Sigmoid colon (tissue), 7 donors: ENCODE results near the gene EHMT1. TPM values are rescaled to one million over a fixed set of nuclear protein-coding genes. Genes with fewer than 3 reads are reported as not detected.

ENCODE experiments used
- DNase-seq: peaks from one replicate; pipeline ENCODE4 v3.0.0-alpha.2; 2019
- H3K27ac ChIP-seq, 4 donors: fragments of 200-600 bp; sonication (generic); one replicate each; pipeline ENCODE4 v1.5.1; 2016 to 2019; ENCODE audit warnings: mild to moderate bottlenecking in 1 of 4
- H3K27me3 ChIP-seq, 3 donors: fragments of 200-600 bp; sonication (generic); one replicate each; pipeline ENCODE4 v1.5.1; 2019; ENCODE audit warnings: mild to moderate bottlenecking in 1 of 3
- H3K36me3 ChIP-seq, 4 donors: fragments of 200-600 bp; sonication (generic); one replicate each; pipeline ENCODE4 v1.5.1; 2016 to 2019
- H3K4me1 ChIP-seq, 4 donors: fragments of 200-600 bp; sonication (generic); one replicate each; pipeline ENCODE4 v1.5.1; 2017 to 2019
- H3K4me3 ChIP-seq, 4 donors: fragments of 200-600 bp; sonication (generic); one replicate each; pipeline ENCODE4 v1.5.1; 2017 to 2019; ENCODE audit warnings: mild to moderate bottlenecking in 2 of 4, moderate library complexity in 1 of 4
- H3K9me3 ChIP-seq, 4 donors: fragments of 200-600 bp in 3 of 4; sonication (generic) in 3 of 4; one replicate each; pipeline versions ENCODE4 v1.5.1 to v1.6.1; 2013 to 2019
- CTCF ChIP-seq, 4 experiments: fragments of 450-650 bp in 3 of 4; fragments of 200-600 bp in 1 of 4; IDR thresholded peaks; one replicate each; pipeline ENCODE4 v1.5.1; 2016 to 2019; ENCODE audit warnings: antibody characterized with exemption in 4 of 4, mild to moderate bottlenecking in 3 of 4, moderate library complexity in 2 of 4
- EP300 ChIP-seq, 4 donors: sonication (generic); formaldehyde crosslinking; IDR thresholded peaks; one replicate each; pipeline ENCODE4 v1.6.1; 2017; ENCODE audit warnings: antibody characterized with exemption in 4 of 4
- POLR2A ChIP-seq, 2 donors: fragments of 450-650 bp; IDR thresholded peaks; one replicate each; pipeline ENCODE4 v1.6.1; 2016; ENCODE audit warnings: antibody characterized with exemption in 2 of 2, mild to moderate bottlenecking in 2 of 2, moderate library complexity in 2 of 2
- POLR2AphosphoS5 ChIP-seq, 4 donors: sonication (generic); formaldehyde crosslinking; IDR thresholded peaks; one replicate each; pipeline ENCODE4 v1.6.1; 2017; ENCODE audit warnings: antibody characterized with exemption in 4 of 4
- WGBS, 2 donors: extraction: QIAGEN DNeasy Blood & Tissue Kit; methylation state at CpG; one replicate each; pipeline ENCODE4 v1.1.7; 2013; 5-methylcytosine and 5-hydroxymethylcytosine counted together
- intact Hi-C: fragments of 100-400 bp; cut with DNase I; formaldehyde crosslinking; loops from one replicate; pipeline ENCODE4 v1.15.1; 2023
- polyA plus RNA-seq, 3 donors: library from polyadenylated mRNA; stranded (reverse); fragments of 200-250 nt; gene quantifications; one replicate each; pipeline ENCODE4 v1.2.3, GENCODE V29; 2013
- total RNA-seq, 4 donors: library from RNA; depleted of rRNA; stranded (reverse); fragments of >200 nt; gene quantifications; one replicate each; pipeline ENCODE4 v1.1.0, GENCODE V29; 2016
- donor health status: healthy with polysubstance abuse.
- donor health status: Bipolar disorder and iron deficiency.
- donor health status: healthy.

The EHMT1 gene
- 10 to 100 TPM; 60.4 to 91.4 (median 70.7) TPM for total RNA-seq
- polyA plus RNA-seq, result 10 to 100 TPM; 19.2 to 54.9 (median 28.2) TPM

- TF ChIP-seq POLR2A (IDR thresholded peaks at IDR 0.05) (peak in 1 of 2 donors; percentile 50), POLR2AphosphoS5 (IDR thresholded peaks at IDR 0.05) (peak in 3 of 4 donors; percentile 30 to 82 (median 80)), CTCF (IDR thresholded peaks at IDR 0.05) (no peak), EP300 (IDR thresholded peaks at IDR 0.05) (no peak)
- Histone ChIP-seq H3K4me3 (peak within 1 kb of the TSS; percentile 83 to 94 (median 86)), H3K9me3 (no peaks in the 10 kb centered on the region), H3K4me1 (peaks cover 0 to 48% (median 44%) of the 10 kb centered on the region in 4 donors), H3K27ac (peak within 1 kb of the TSS; percentile 91 to 95 (median 92)), H3K36me3 (peaks cover 15 to 34% (median 20%) of the 10 kb centered on the region in 4 donors), H3K27me3 (no peaks in the 10 kb centered on the region)
- intact Hi-C loops, result loop anchor here (2.0 to 5.0 kb wide), 2 partner anchors 14 to 41 kb away; partner anchors contain the start of genes ARRDC1 and DPH7
- 1% methylated on average over 94 of the region's 94 CpGs for WGBS, 2 donors
- peak; percentile 90 for DNase-seq
Measured at GRCh38 chr9:137618105-137619067, at the start of gene EHMT1. TSS of gene EHMT1 (plus strand) at chr9:137619005. CDS start at chr9:137619029, 24 bp downstream.

- no peak overlapping the region for H3K4me3 ChIP-seq
- 96 to 97% methylated on average over 5 of the region's 5 CpGs for whole genome bisulfite sequencing, 2 donors
Measured at GRCh38 chr9:137569609-137570203, 49.1 kb upstream of the EHMT1 start.

GRCh38 chr9:137570566-137570965, 48.2 kb upstream of the EHMT1 start:
- WGBS, 2 donors, result 95 to 98% methylated on average over 3 of the region's 3 CpGs
- no peak overlapping the region for H3K27ac ChIP-seq
- H3K27me3 ChIP-seq, result no peaks in the 10 kb centered on the region
- no peaks in the 10 kb centered on the region for H3K9me3 ChIP-seq
- H3K36me3 ChIP-seq, result peaks cover 5 to 50% (median 15%) of the 10 kb centered on the region in 4 donors
- H3K4me1 ChIP-seq, result peaks cover 0 to 6% (median 2%) of the 10 kb centered on the region in 4 donors
- intact Hi-C loops, result no loop called here
- TF ChIP-seq POLR2A (IDR thresholded peaks at IDR 0.05) (no peak), CTCF (IDR thresholded peaks at IDR 0.05) (no peak), EP300 (IDR thresholded peaks at IDR 0.05) (no peak), POLR2AphosphoS5 (IDR thresholded peaks at IDR 0.05) (no peak)
- H3K4me3 ChIP-seq, result no peak overlapping the region
- no peak for DNase-seq

More at GRCh38 chr9:137569609-137570203, 49.1 kb upstream of the EHMT1 start:
- Histone ChIP-seq H3K36me3 (peaks cover 5 to 46% (median 13%) of the 10 kb centered on the region in 4 donors), H3K27me3 (no peaks in the 10 kb centered on the region), H3K9me3 (no peaks in the 10 kb centered on the region), H3K27ac (no peak overlapping the region), H3K4me1 (no peaks in the 10 kb centered on the region)
- intact Hi-C loops, result no loop called here
- TF ChIP-seq CTCF (IDR thresholded peaks at IDR 0.05) (no peak), POLR2A (IDR thresholded peaks at IDR 0.05) (no peak), EP300 (IDR thresholded peaks at IDR 0.05) (no peak), POLR2AphosphoS5 (IDR thresholded peaks at IDR 0.05) (no peak)
- DNase-seq, result no peak

GRCh38 chr9:137574192-137574591, 44.6 kb upstream of the EHMT1 start:
- TF ChIP-seq EP300 (IDR thresholded peaks at IDR 0.05) (no peak), CTCF (IDR thresholded peaks at IDR 0.05) (no peak), POLR2AphosphoS5 (IDR thresholded peaks at IDR 0.05) (no peak), POLR2A (IDR thresholded peaks at IDR 0.05) (no peak)
- peaks cover 0 to 37% (median 29%) of the 10 kb centered on the region in 4 donors for H3K4me1 ChIP-seq
- no peak overlapping the region for H3K27ac ChIP-seq
- no peak overlapping the region for H3K4me3 ChIP-seq
- 89 to 93% methylated on average over 10 of the region's 10 CpGs for WGBS, 2 donors
- no peaks in the 10 kb centered on the region for H3K27me3 ChIP-seq
- DNase-seq, result no peak
- intact Hi-C loops, result no loop called here
- H3K9me3 ChIP-seq, result no peaks in the 10 kb centered on the region
- H3K36me3 ChIP-seq, result peaks cover 5 to 61% (median 19%) of the 10 kb centered on the region in 4 donors
